DND-41 (cell line): ENCODE data around the gene UIMC1.
"Not testable (repeated sequence)": the region's sequence is repeated elsewhere in the genome, so short reads cannot be mapped to it uniquely, and the experiment has no call there.

Experiments
- ATAC-seq: fragments of 200-7000 bp; cut with Tn5 transposase; 3 replicates; pipeline ENCODE4 v1.9.1; 2021; ENCODE audit warnings: low read depth; ENCODE audit not compliant: insufficient read depth
- DNase-seq: peaks from one replicate; pipeline ENCODE4 v3.0.0-alpha.2; 2020
- H2AFZ ChIP-seq: 2 replicates; pipeline ENCODE4 v1.6.0; 2012; ENCODE audit warnings: low read depth, low read length
- H3K27ac ChIP-seq: 2 replicates; pipeline ENCODE4 v1.5.1; 2012; ENCODE audit warnings: low read length, inconsistent platforms
- H3K27me3 ChIP-seq: fragments of 200-600 bp; sonication (generic); 2 replicates; pipeline ENCODE4 v1.6.0; 2012; ENCODE audit warnings: low read length, mild to moderate bottlenecking, inconsistent platforms; ENCODE audit not compliant: insufficient read depth, poor library complexity
- H3K36me3 ChIP-seq: 2 replicates; pipeline ENCODE4 v1.5.1; 2012; ENCODE audit warnings: low read length, inconsistent platforms; ENCODE audit not compliant: insufficient read depth
- H3K4me1 ChIP-seq: 2 replicates; pipeline ENCODE4 v1.5.1; 2012; ENCODE audit warnings: mild to moderate bottlenecking, low read length; ENCODE audit not compliant: insufficient read depth
- H3K4me2 ChIP-seq: 2 replicates; pipeline ENCODE4 v1.6.0; 2012; ENCODE audit warnings: mild to moderate bottlenecking, moderate library complexity, low read length, inconsistent platforms; ENCODE audit not compliant: insufficient read depth
- H3K4me3 ChIP-seq, 2 experiments: fragments of 200-600 bp in 1 of 2; shearing (Covaris generic) in 1 of 2; 2 replicates each; pipeline ENCODE4 v1.5.1; 2012 to 2016; ENCODE audit warnings: inconsistent platforms in 2 of 2, low read length in 2 of 2, mild to moderate bottlenecking in 2 of 2, low read depth in 1 of 2, moderate library complexity in 1 of 2
- H3K79me2 ChIP-seq: 2 replicates; pipeline ENCODE4 v1.6.0; 2012; ENCODE audit warnings: low read length, inconsistent platforms; ENCODE audit not compliant: insufficient read depth
- H3K9ac ChIP-seq: 2 replicates; pipeline ENCODE4 v1.6.0; 2012; ENCODE audit warnings: low read depth, mild to moderate bottlenecking, inconsistent platforms, low read length, moderate library complexity
- H3K9me3 ChIP-seq: 2 replicates; pipeline ENCODE4 v1.5.1; 2012; ENCODE audit warnings: low read length, moderate library complexity, mild to moderate bottlenecking, inconsistent platforms; ENCODE audit not compliant: insufficient read depth, severe bottlenecking
- H4K20me1 ChIP-seq: 2 replicates; pipeline ENCODE4 v1.6.0; 2012; ENCODE audit warnings: low read length; ENCODE audit not compliant: insufficient read depth
- CTCF ChIP-seq: IDR thresholded peaks from 2 replicates; pipeline ENCODE4 v1.5.1; 2012; ENCODE audit warnings: borderline replicate concordance, low read length, moderate library complexity, mild to moderate bottlenecking; ENCODE audit not compliant: poor library complexity, severe bottlenecking; ENCODE audit errors: extremely low read depth
- EZH2 ChIP-seq: IDR thresholded peaks from 3 replicates; pipeline ENCODE4 v1.6.1; 2012; ENCODE audit warnings: borderline replicate concordance, low read depth, mild to moderate bottlenecking, moderate library complexity, low read length, inconsistent platforms; ENCODE audit not compliant: severe bottlenecking

Gene UIMC1

DNA sequence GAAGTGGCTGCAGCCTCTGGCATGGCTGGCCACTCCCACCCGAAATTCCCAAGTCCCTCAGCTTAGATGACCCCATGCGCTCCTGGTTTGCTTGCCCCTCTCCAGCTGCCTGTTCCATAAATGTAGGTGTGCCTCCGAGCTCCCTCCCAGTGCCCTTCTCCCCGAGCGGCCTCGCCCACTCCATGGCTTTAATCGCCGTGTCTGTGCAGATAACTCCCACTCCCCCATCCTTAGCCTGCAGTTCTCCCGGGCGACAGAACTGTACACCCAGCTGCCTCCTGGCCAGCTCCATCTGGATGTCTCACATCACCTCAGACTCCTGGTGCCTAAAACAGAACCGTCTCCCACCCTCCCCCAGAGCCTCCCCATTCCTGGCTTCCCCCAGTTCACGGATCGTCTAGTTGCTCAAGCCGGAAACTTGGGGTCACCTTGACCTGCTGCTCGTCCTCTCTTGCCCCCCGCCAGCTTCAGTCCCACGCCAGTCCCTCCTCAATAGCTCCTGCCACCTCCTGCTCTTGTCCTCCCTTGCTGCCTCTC lies 131.5 kb downstream of the UIMC1 start:
- H3K9ac ChIP-seq: no peak overlapping the region
- H3K36me3 ChIP-seq: no peaks in the 10 kb centered on the region
- peak overlapping the region; percentile 51 for H3K4me2 ChIP-seq
- H4K20me1 ChIP-seq: peaks cover 10% of the 10 kb centered on the region; the same call in 1 of the 2 replicates
- peaks cover 28% of the 10 kb centered on the region for H3K27me3 ChIP-seq
- peaks cover 25% of the 10 kb centered on the region for H3K4me1 ChIP-seq
- H3K27ac ChIP-seq: no peak overlapping the region
- TF ChIP-seq EZH2 (no peak), CTCF (no peak)
- no peak overlapping the region for H2AFZ ChIP-seq
- DNase-seq: no peak
- peaks cover 21% of the 10 kb centered on the region for H3K9me3 ChIP-seq
- no peak overlapping the region for H3K4me3 ChIP-seq
- no peak for ATAC-seq
- H3K79me2 ChIP-seq: no peaks in the 10 kb centered on the region

GRCh38 chr5:176874198-176874780 lies 132.3 kb downstream of the UIMC1 start:
- DNase-seq: no peak
- H3K27me3 ChIP-seq: peaks cover 28% of the 10 kb centered on the region
- no peaks in the 10 kb centered on the region for H3K36me3 ChIP-seq
- peaks cover 25% of the 10 kb centered on the region for H3K4me1 ChIP-seq
- TF ChIP-seq CTCF (no peak), EZH2 (no peak)
- no peaks in the 10 kb centered on the region for H3K79me2 ChIP-seq
- no peak overlapping the region for H3K9ac ChIP-seq
- H3K4me2 ChIP-seq: no peak overlapping the region
- ATAC-seq: no peak
- peaks cover 29% of the 10 kb centered on the region for H3K9me3 ChIP-seq
- H3K27ac ChIP-seq: no peak overlapping the region
- no peak overlapping the region for H3K4me3 ChIP-seq
- H2AFZ ChIP-seq: no peak overlapping the region
- H4K20me1 ChIP-seq: peaks cover 10% of the 10 kb centered on the region; the same call in 1 of the 2 replicates

DNA sequence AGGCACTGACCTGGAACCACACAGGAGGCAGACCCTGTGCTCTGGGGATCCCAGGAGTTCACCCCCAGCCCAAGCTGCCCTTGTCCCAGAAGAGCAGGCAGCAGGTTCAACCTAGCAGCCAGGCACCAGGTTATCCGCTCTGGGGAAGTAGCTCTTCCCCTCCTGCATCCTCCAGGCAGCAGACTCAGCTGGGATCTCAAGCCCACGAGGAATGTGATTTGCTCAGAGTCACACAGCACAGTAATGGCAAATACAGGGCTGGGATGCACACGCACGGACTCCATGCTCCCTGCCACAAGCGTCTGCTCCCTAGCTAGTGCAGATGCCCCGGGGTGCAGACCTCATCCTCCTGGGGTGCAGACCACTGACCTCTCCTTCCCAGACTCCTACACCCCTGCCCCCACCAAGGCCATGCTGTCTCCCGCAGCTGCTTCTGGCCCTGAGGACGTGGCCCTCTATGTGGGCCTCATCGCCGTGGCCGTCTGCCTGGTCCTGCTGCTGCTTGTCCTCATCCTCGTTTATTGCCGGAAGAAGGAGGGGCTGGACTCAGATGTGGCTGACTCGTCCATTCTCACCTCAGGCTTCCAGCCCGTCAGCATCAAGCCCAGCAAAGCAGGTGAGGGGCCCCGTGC lies 132.9 kb downstream of the UIMC1 start:
- no peaks in the 10 kb centered on the region for H3K36me3 ChIP-seq
- H3K9ac ChIP-seq: no peak overlapping the region
- ATAC-seq: no peak
- H4K20me1 ChIP-seq: peaks cover 10% of the 10 kb centered on the region; the same call in 1 of the 2 replicates
- peak overlapping the region; percentile 32 for H3K27ac ChIP-seq
- TF ChIP-seq EZH2 (no peak), CTCF (no peak)
- no peak overlapping the region for H2AFZ ChIP-seq
- H3K9me3 ChIP-seq: peaks cover 34% of the 10 kb centered on the region
- H3K27me3 ChIP-seq: peaks cover 28% of the 10 kb centered on the region
- H3K4me2 ChIP-seq: no peak overlapping the region
- no peak for DNase-seq
- H3K4me1 ChIP-seq: peaks cover 25% of the 10 kb centered on the region
- no peak overlapping the region for H3K4me3 ChIP-seq
- H3K79me2 ChIP-seq: no peaks in the 10 kb centered on the region

GRCh38 chr5:176873011-176873410 lies 133.6 kb downstream of the UIMC1 start:
- not testable (repeated sequence) for ATAC-seq

DNA sequence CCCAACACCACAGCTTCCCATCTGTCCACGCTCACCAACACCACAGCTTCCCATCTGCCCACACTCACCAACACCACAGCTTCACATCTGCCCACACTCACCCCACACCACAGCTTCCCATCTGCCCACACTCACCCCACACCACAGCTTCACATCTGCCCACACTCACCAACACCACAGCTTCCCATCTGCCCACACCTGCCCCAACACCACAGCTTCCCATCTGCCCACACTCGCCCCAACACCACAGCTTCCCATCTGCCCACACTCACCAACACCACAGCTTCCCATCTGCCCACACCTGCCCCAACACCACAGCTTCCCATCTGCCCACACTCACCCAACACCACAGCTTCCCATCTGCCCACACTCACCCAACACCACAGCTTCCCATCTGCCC lies 134.0 kb downstream of the UIMC1 start:
- H3K36me3 ChIP-seq, H4K20me1 ChIP-seq, ATAC-seq, H3K4me2 ChIP-seq, H3K27ac ChIP-seq, H3K4me3 ChIP-seq, H3K9ac ChIP-seq, H2AFZ ChIP-seq, H3K79me2 ChIP-seq: not testable (repeated sequence)
- H3K27me3 ChIP-seq: peaks cover 28% of the 10 kb centered on the region
- DNase-seq: peak; percentile 18
- H3K9me3 ChIP-seq: peaks cover 34% of the 10 kb centered on the region
- peaks cover 24% of the 10 kb centered on the region for H3K4me1 ChIP-seq

More at GRCh38 chr5:176873011-176873410, 133.6 kb downstream of the UIMC1 start:
- H3K4me3 ChIP-seq, H3K9ac ChIP-seq, H3K79me2 ChIP-seq, H3K36me3 ChIP-seq, H3K4me2 ChIP-seq, DNase-seq, H4K20me1 ChIP-seq, H2AFZ ChIP-seq: not testable (repeated sequence)
- Histone ChIP-seq H3K27ac (peak overlapping the region; percentile 32; the same call in 1 of the 2 replicates), H3K27me3 (peaks cover 28% of the 10 kb centered on the region), H3K9me3 (peaks cover 34% of the 10 kb centered on the region), H3K4me1 (peaks cover 25% of the 10 kb centered on the region)
